H1 (cell line): ENCODE data around the gene PREX1. TPM values are rescaled to one million over a fixed set of nuclear protein-coding genes. Genes with fewer than 3 reads are reported as not detected.

Experiments
- CTCF ChIA-PET: fragments of 300-600 bp; sonication (Branson Sonifier 250); formaldehyde crosslinking; loops from one replicate; lab custom pipeline; 2021; ENCODE audit not compliant: partially characterized antibody; lab: Charles Lee
- POLR2A ChIA-PET: fragments of 300-600 bp; sonication (Branson Sonifier 250); formaldehyde crosslinking; loops from one replicate; lab custom pipeline; 2021; ENCODE audit warnings: inconsistent platforms; ENCODE audit not compliant: partially characterized antibody; lab: Charles Lee
- DNase-seq, 2 experiments: peaks; one replicate each; pipeline versions ENCODE4 v3.0.0 to v3.0.0-alpha.2; 2010 to 2022; ENCODE audit warnings: low spot score in 2 of 2, low read depth in 1 of 2, mixed read lengths in 1 of 2
- FAIRE-seq: peaks from 2 replicates; lab custom pipeline; 2011; peaks lifted over from hg19 to GRCh38; lab: Jason Lieb, UNC
- H2AFZ ChIP-seq: 2 replicates; pipeline ENCODE4 v1.8.1; 2012; ENCODE audit warnings: low read length, inconsistent platforms
- H2AK5ac ChIP-seq: 2 replicates; pipeline ENCODE4 v1.6.1; 2013; ENCODE audit warnings: low read depth, low read length
- H2BK120ac ChIP-seq: replicated peaks from 2 replicates; pipeline ENCODE3; 2013; ENCODE audit warnings: low read depth, low read length, inconsistent platforms
- H2BK12ac ChIP-seq: 2 replicates; pipeline ENCODE4 v1.6.1; 2013; ENCODE audit warnings: low read depth, low read length
- H2BK15ac ChIP-seq: 2 replicates; pipeline ENCODE4 v1.6.1; 2013; ENCODE audit warnings: low read length
- H2BK20ac ChIP-seq: 2 replicates; pipeline ENCODE4 v1.6.1; 2013; ENCODE audit warnings: low read length
- H2BK5ac ChIP-seq: 2 replicates; pipeline ENCODE4 v1.6.1; 2013; ENCODE audit warnings: low read depth, low read length
- H3K14ac ChIP-seq: 2 replicates; pipeline ENCODE4 v1.6.1; 2013; ENCODE audit warnings: inconsistent platforms; ENCODE audit not compliant: insufficient read length
- H3K18ac ChIP-seq: 2 replicates; pipeline ENCODE4 v1.6.1; 2013; ENCODE audit warnings: low read length; ENCODE audit errors: extremely low read depth
- H3K23ac ChIP-seq: 2 replicates; pipeline ENCODE4 v1.6.1; 2013; ENCODE audit warnings: inconsistent platforms; ENCODE audit not compliant: insufficient read length
- H3K23me2 ChIP-seq: 2 replicates; pipeline ENCODE4 v1.6.1; 2013; ENCODE audit warnings: low read depth, low read length
- H3K27ac ChIP-seq: 2 replicates; pipeline ENCODE4 v1.6.1; 2011; ENCODE audit warnings: low read depth, low read length, inconsistent platforms
- H3K27me3 ChIP-seq, 4 experiments: replicated peaks in 1 of 4; 1 replicate in 1 of 4; 2 replicates in 3 of 4; pipeline versions ENCODE4 v1.6.1 to v1.8.1; 2011 to 2013; ENCODE audit warnings: low read length in 3 of 4, mild to moderate bottlenecking in 3 of 4, inconsistent platforms in 2 of 4, mixed read lengths in 2 of 4, moderate library complexity in 1 of 4; ENCODE audit not compliant: control insufficient read depth in 3 of 4, insufficient read depth in 3 of 4; ENCODE audit errors: extremely low read depth in 1 of 4
- H3K36me3 ChIP-seq, 4 experiments: 2 replicates each; pipeline versions ENCODE4 v1.6.1 to v1.8.1; 2011 to 2013; ENCODE audit warnings: mild to moderate bottlenecking in 4 of 4, low read length in 3 of 4, moderate library complexity in 2 of 4, control low read depth in 1 of 4, inconsistent platforms in 1 of 4; ENCODE audit not compliant: insufficient read depth in 4 of 4, control insufficient read depth in 2 of 4
- H3K4ac ChIP-seq: replicated peaks from 2 replicates; pipeline ENCODE3; 2013; ENCODE audit warnings: low read length, low read depth, mixed read lengths, inconsistent platforms; ENCODE audit not compliant: insufficient read length
- H3K4me1 ChIP-seq, 4 experiments: replicated peaks in 1 of 4; 1 replicate in 1 of 4; 2 replicates in 3 of 4; pipeline versions ENCODE4 v1.6.1 to v1.8.1; 2011 to 2013; ENCODE audit warnings: low read length in 3 of 4, inconsistent platforms in 2 of 4, mixed read lengths in 1 of 4; ENCODE audit not compliant: insufficient read depth in 4 of 4, control insufficient read depth in 3 of 4
- H3K4me2 ChIP-seq, 2 experiments: 2 replicates each; pipeline versions ENCODE4 v1.6.1 to v1.8.1; 2011 to 2013; ENCODE audit warnings: low read depth in 2 of 2, low read length in 2 of 2, control low read depth in 1 of 2, inconsistent platforms in 1 of 2, mild to moderate bottlenecking in 1 of 2; ENCODE audit not compliant: insufficient read depth in 1 of 2
- H3K4me3 ChIP-seq, 4 experiments: fragments of 200-600, 300-600 bp in 1 of 4; sonication (generic), shearing (Covaris generic), sonication (Bioruptor Twin) in 1 of 4; 2 replicates each; pipeline versions ENCODE4 v1.5.1 to v1.8.1; 2011 to 2016; ENCODE audit warnings: low read length in 4 of 4, low read depth in 3 of 4, control low read depth in 2 of 4, inconsistent platforms in 2 of 4, mild to moderate bottlenecking in 2 of 4, mixed read lengths in 1 of 4, moderate library complexity in 1 of 4; ENCODE audit not compliant: insufficient read depth in 2 of 4; ENCODE audit errors: extremely low read depth in 1 of 4
- H3K56ac ChIP-seq: replicated peaks from 2 replicates; pipeline ENCODE3; 2013; ENCODE audit warnings: low read depth, mild to moderate bottlenecking, mixed read lengths, low read length, inconsistent platforms; ENCODE audit not compliant: insufficient read length
- H3K79me1 ChIP-seq: 2 replicates; pipeline ENCODE4 v1.6.1; 2013; ENCODE audit warnings: low read depth, low read length, control low read depth
- H3K79me2 ChIP-seq, 2 experiments: 2 replicates each; pipeline versions ENCODE4 v1.6.1 to v1.8.1; 2012 to 2013; ENCODE audit warnings: low read length in 2 of 2, mild to moderate bottlenecking in 2 of 2, inconsistent platforms in 1 of 2; ENCODE audit not compliant: insufficient read depth in 2 of 2, control insufficient read depth in 1 of 2
- H3K9ac ChIP-seq, 4 experiments: replicated peaks in 1 of 4; 1 replicate in 1 of 4; 2 replicates in 3 of 4; pipeline versions ENCODE4 v1.6.1 to v1.8.1; 2011 to 2013; ENCODE audit warnings: low read depth in 3 of 4, low read length in 3 of 4, control low read depth in 2 of 4, mild to moderate bottlenecking in 2 of 4, moderate library complexity in 2 of 4, inconsistent platforms in 1 of 4; ENCODE audit errors: extremely low read depth in 1 of 4
- H3K9me3 ChIP-seq, 2 experiments: 2 replicates each; pipeline versions ENCODE4 v1.6.1 to v1.8.1; 2012 to 2013; ENCODE audit warnings: mild to moderate bottlenecking in 2 of 2, moderate library complexity in 2 of 2, control low read depth in 1 of 2, inconsistent platforms in 1 of 2, low read depth in 1 of 2, low read length in 1 of 2, mixed read lengths in 1 of 2; ENCODE audit not compliant: insufficient read depth in 2 of 2
- H4K20me1 ChIP-seq, 2 experiments: replicated peaks in 1 of 2; 2 replicates each; pipeline versions ENCODE3 to v1.8.1; 2011 to 2013; ENCODE audit warnings: inconsistent platforms in 2 of 2, low read length in 2 of 2, mild to moderate bottlenecking in 1 of 2; ENCODE audit not compliant: insufficient read depth in 2 of 2, control insufficient read depth in 1 of 2
- H4K5ac ChIP-seq: 2 replicates; pipeline ENCODE4 v1.6.1; 2013; ENCODE audit warnings: low read length, low read depth, mixed read lengths, inconsistent platforms; ENCODE audit not compliant: insufficient read length
- H4K8ac ChIP-seq: 2 replicates; pipeline ENCODE4 v1.8.0; 2013; ENCODE audit warnings: mild to moderate bottlenecking, moderate library complexity, low read length, inconsistent platforms; ENCODE audit not compliant: insufficient read depth; ENCODE audit errors: extremely low read depth
- H4K91ac ChIP-seq: replicated peaks from 2 replicates; pipeline ENCODE3; 2013; ENCODE audit warnings: low read length, mixed read lengths, inconsistent platforms; ENCODE audit not compliant: insufficient read length
- BCL11A ChIP-seq, 2 experiments: IDR thresholded peaks; one replicate each; pipeline ENCODE4 v1.6.1; 2011; ENCODE audit warnings: low read depth in 2 of 2, low read length in 2 of 2, mild to moderate bottlenecking in 2 of 2
- CTBP2 ChIP-seq: IDR thresholded peaks from 2 replicates; pipeline ENCODE4 v1.7.0; 2011; ENCODE audit warnings: borderline replicate concordance, mild to moderate bottlenecking, moderate library complexity, mixed read lengths, low read length; ENCODE audit not compliant: insufficient read depth, insufficient read length
- MAX ChIP-seq: IDR thresholded peaks from 2 replicates; pipeline ENCODE4 v1.6.1; 2012; ENCODE audit warnings: inconsistent platforms
- POU5F1 ChIP-seq: IDR thresholded peaks from 2 replicates; pipeline ENCODE4 v1.6.1; 2011; ENCODE audit warnings: low read depth, mild to moderate bottlenecking, low read length, moderate library complexity
- RBBP5 ChIP-seq: IDR thresholded peaks from 2 replicates; pipeline ENCODE4 v1.7.1; 2012; ENCODE audit warnings: low read depth, mild to moderate bottlenecking, inconsistent platforms, low read length, moderate library complexity, borderline replicate concordance
- SAP30 ChIP-seq: fragments of 300-600 bp; sonication (generic); IDR thresholded peaks from 2 replicates; pipeline ENCODE4 v1.7.1; 2012; ENCODE audit warnings: low read length, moderate library complexity, mild to moderate bottlenecking, inconsistent platforms; ENCODE audit not compliant: insufficient read depth, insufficient replicate concordance
- SP1 ChIP-seq: IDR thresholded peaks from 2 replicates; pipeline ENCODE4 v1.6.1; 2011; ENCODE audit warnings: low read depth, low read length
- SP2 ChIP-seq: IDR thresholded peaks from 2 replicates; pipeline ENCODE4 v1.6.1; 2012; ENCODE audit warnings: mild to moderate bottlenecking, low read length, inconsistent platforms
- TAF7 ChIP-seq: optimal IDR thresholded peaks from 2 replicates; pipeline ENCODE3; 2011; ENCODE audit warnings: low read depth, mild to moderate bottlenecking, inconsistent platforms, low read length, moderate library complexity, borderline replicate concordance
- WGBS, 2 experiments: shearing (Covaris generic) in 1 of 2; methylation state at CpG; one replicate each; pipeline versions ENCODE4 v1.1.6 to v1.1.7; 2013 to 2015; ENCODE audit warnings: low lambda C conversion rate in 2 of 2, mixed read lengths in 2 of 2, inconsistent platforms in 1 of 2, low coverage in 1 of 2, missing lambda C conversion rate in 1 of 2; ENCODE audit not compliant: insufficient replicate concordance in 2 of 2, insufficient coverage in 1 of 2, insufficient read length in 1 of 2; ENCODE audit errors: extremely low coverage in 1 of 2, missing lambda C conversion rate in 1 of 2; 5-methylcytosine and 5-hydroxymethylcytosine counted together
- polyA plus RNA-seq, 7 experiments: library from polyadenylated mRNA; depleted of rRNA in 3 of 7; stranded (reverse) in 5 of 7; unstranded in 2 of 7; fragments of >200 nt in 5 of 7; fragments of 200-250 nt in 2 of 7; gene quantifications; 1 replicate in 5 of 7; 2 replicates in 1 of 7; 4 replicates in 1 of 7; pipeline versions ENCODE4 v1.2.1 to v1.2.3, GENCODE V29; 2011 to 2013; ENCODE audit warnings: missing spikeins in 2 of 7, mixed read lengths in 2 of 7
- total RNA-seq: library from RNA; stranded (reverse); fragmentation: NEBNext Ultra II Directional; extraction: Animal tissue kit (Norgen Biotek cat#: 25700); gene quantifications from 2 replicates; pipeline ENCODE4 v1.2.1, GENCODE V29; 2021
- TF ChIP-seq, protein P1 (sequence below): IDR thresholded peaks from 2 replicates; pipeline ENCODE4 v1.6.1; 2012; ENCODE audit warnings: low read length, inconsistent platforms

PREX1 gene
- total and polyA plus RNA-seq, 2 of the 8 experiments (the other 6 are each of a cell fraction or from before 2014, with no cell fraction given): 10.7 to 12.8 TPM

DNA sequence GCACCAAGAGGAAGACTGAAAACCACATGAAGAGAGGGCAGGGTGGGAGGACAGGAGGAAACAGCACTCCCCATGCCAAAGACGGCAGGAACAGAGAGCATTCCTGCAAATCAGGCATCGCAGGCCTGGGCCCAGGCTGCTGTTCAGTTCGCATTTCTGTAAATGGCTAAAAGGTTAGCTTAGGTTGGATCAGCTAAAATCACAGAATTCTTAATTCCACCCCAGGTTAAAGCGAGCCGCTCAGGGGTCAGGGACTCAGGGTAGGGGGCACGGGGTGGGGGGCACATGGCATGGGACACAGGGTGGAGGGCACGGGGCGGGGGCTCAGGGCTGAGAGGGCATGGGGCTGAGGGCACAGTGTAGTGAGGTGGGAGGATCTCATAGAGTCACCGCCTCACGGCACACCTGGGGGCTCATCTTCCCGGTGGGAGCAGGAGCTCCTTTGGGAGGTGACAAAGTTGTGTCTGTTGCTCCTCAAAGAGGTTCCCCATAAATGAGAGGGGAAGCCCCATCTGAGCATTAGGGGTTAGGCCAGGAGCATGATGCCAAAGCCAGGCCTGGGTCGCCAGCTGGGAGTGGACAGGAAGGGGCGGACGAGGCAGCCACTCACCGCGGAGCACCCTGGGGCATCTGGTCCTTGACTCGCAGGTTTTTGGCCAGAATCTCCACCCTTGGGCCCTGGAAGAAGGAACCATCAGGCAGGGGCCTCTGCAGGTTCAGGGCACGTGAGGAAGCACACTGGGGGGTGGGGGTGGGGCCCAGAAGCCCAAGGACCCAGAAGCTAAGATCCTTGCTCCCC lies 200.7 kb downstream of the PREX1 start:
- no peak overlapping the region for H4K91ac ChIP-seq
- H4K8ac ChIP-seq: peak overlapping the region; percentile 53; the same call in 1 of the 2 replicates
- H3K56ac ChIP-seq: no peak overlapping the region
- H3K4ac ChIP-seq: no peak overlapping the region
- no peak overlapping the region for H2BK120ac ChIP-seq
- H3K9me3 ChIP-seq: no peaks in the 10 kb centered on the region
- no peak overlapping the region for H2AK5ac ChIP-seq
- H3K4me3 ChIP-seq: no peak overlapping the region
- H3K14ac ChIP-seq: no peak overlapping the region
- H3K23me2 ChIP-seq: no peaks in the 10 kb centered on the region
- no peak overlapping the region for H3K4me2 ChIP-seq
- H2BK15ac ChIP-seq: no peak overlapping the region
- ChIA-PET POLR2A (no interaction called here), CTCF (interaction anchor here (0.8 kb wide), 1 partner anchor 277 kb away, joined by 3 read pairs; no protein-coding TSS in a partner anchor)
- H3K79me1 ChIP-seq: no peaks in the 10 kb centered on the region
- no peak overlapping the region for H4K5ac ChIP-seq
- DNase-seq: no peak
- H3K4me1 ChIP-seq: peaks cover 0 to 6% (median 4%) of the 10 kb centered on the region in 4 experiments; a peak in 4 of 7 replicates
- no peaks in the 10 kb centered on the region for H3K79me2 ChIP-seq
- no peak overlapping the region for H2BK12ac ChIP-seq
- H3K27me3 ChIP-seq: no peaks in the 10 kb centered on the region
- H3K27ac ChIP-seq: no peak overlapping the region
- H3K36me3 ChIP-seq: no peaks in the 10 kb centered on the region
- no peak overlapping the region for H2BK5ac ChIP-seq
- H2BK20ac ChIP-seq: no peak overlapping the region
- no peak overlapping the region for H3K23ac ChIP-seq
- H3K18ac ChIP-seq: no peak overlapping the region; the same call in 1 of the 2 replicates
- no peaks in the 10 kb centered on the region for H4K20me1 ChIP-seq
- 91% methylated on average over 6 of the region's 18 CpGs; no CpG with 5 or more reads in 1 of the 2 experiments for WGBS, 2 experiments
- no peak overlapping the region for H2AFZ ChIP-seq
- H3K9ac ChIP-seq: no peak overlapping the region
- no peak for FAIRE-seq
- TF ChIP-seq, protein P1, sequence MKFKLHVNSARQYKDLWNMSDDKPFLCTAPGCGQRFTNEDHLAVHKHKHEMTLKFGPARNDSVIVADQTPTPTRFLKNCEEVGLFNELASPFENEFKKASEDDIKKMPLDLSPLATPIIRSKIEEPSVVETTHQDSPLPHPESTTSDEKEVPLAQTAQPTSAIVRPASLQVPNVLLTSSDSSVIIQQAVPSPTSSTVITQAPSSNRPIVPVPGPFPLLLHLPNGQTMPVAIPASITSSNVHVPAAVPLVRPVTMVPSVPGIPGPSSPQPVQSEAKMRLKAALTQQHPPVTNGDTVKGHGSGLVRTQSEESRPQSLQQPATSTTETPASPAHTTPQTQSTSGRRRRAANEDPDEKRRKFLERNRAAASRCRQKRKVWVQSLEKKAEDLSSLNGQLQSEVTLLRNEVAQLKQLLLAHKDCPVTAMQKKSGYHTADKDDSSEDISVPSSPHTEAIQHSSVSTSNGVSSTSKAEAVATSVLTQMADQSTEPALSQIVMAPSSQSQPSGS: no peak
- TF ChIP-seq RBBP5 (no peak), BCL11A (IDR thresholded peaks at IDR 0.05; ENCODE audit: low read depth in 2 of 2, low read length in 2 of 2) (no peak), SAP30 (no peak), SP2 (no peak), CTBP2 (no peak), TAF7 (no peak), MAX (no peak), POU5F1 (no peak), SP1 (no peak)
